ENCODE data around the gene NDFIP1. TPM values are rescaled to one million over a fixed set of nuclear protein-coding genes. Genes with fewer than 3 reads are reported as not detected.
"Not testable (repeated sequence)": the region's sequence is repeated elsewhere in the genome, so short reads cannot be mapped to it uniquely, and the experiment has no call there.

Gene NDFIP1
- polyA plus RNA-seq, 3 donors: 111 to 127 (median 114) TPM

GRCh38 chr5:142181547-142182163, 73.1 kb downstream of the NDFIP1 start:
- DNase-seq: no peak

- DNase-seq: no peak
Measured at GRCh38 chr5:142182840-142183239, 74.3 kb downstream of the NDFIP1 start.

GRCh38 chr5:142183561-142183960, 75.0 kb downstream of the NDFIP1 start:
- no peak for DNase-seq

GRCh38 chr5:142184988-142185387, 76.4 kb downstream of the NDFIP1 start:
- no peak for DNase-seq

- DNase-seq: peak; percentile 39
Measured at GRCh38 chr5:142186514-142186856, 77.9 kb downstream of the NDFIP1 start.

GRCh38 chr5:142186857-142187594, 78.4 kb downstream of the NDFIP1 start:
- no peak for DNase-seq

GRCh38 chr5:142188691-142189090, 80.1 kb downstream of the NDFIP1 start:
- not testable (repeated sequence) for DNase-seq

GRCh38 chr5:142189813-142190212, 81.2 kb downstream of the NDFIP1 start:
- DNase-seq: no peak

- no peak for DNase-seq
Measured at GRCh38 chr5:142191776-142192175, 83.2 kb downstream of the NDFIP1 start.

- no peak for DNase-seq
Measured at GRCh38 chr5:142192286-142193113, 83.9 kb downstream of the NDFIP1 start.

- DNase-seq: no peak
Measured at GRCh38 chr5:142193114-142193428, 84.5 kb downstream of the NDFIP1 start.

GRCh38 chr5:142197098-142197497, 88.5 kb downstream of the NDFIP1 start:
- no peak for DNase-seq

GRCh38 chr5:142197781-142198180, 89.2 kb downstream of the NDFIP1 start:
- DNase-seq: no peak

- no peak for DNase-seq
Measured at GRCh38 chr5:142199388-142199787, 90.8 kb downstream of the NDFIP1 start.

- no peak for DNase-seq
Measured at GRCh38 chr5:142200387-142200786, 91.8 kb downstream of the NDFIP1 start.

- no peak for DNase-seq
Measured at GRCh38 chr5:142201471-142201887, 92.9 kb downstream of the NDFIP1 start.

GRCh38 chr5:142202282-142202681, 93.7 kb downstream of the NDFIP1 start:
- no peak for DNase-seq

Other genes starting within 250 kb of the NDFIP1 start
- gene PCDH1, start 230.4 kb upstream of the NDFIP1 start, polyA plus RNA-seq (ENCODE audit: insufficient read length in 3 of 3): 10 to 100 TPM; 23.9 to 30.4 (median 24.8) TPM
- 100 to 1,000 TPM in 2 of 3 donors, 10 to 100 TPM in 1; 99.9 to 143 (median 142) TPM for gene DELE1, start 184.9 kb upstream of the NDFIP1 start, polyA plus RNA-seq (ENCODE audit: insufficient read length in 3 of 3)
- 10 to 100 TPM; 15.7 to 18.1 (median 17.8) TPM for gene PCDH12, start 150.6 kb upstream of the NDFIP1 start, polyA plus RNA-seq (ENCODE audit: insufficient read length in 3 of 3)
- 10 to 100 TPM; 54.8 to 65.4 (median 55.5) TPM for gene RNF14, start 139.7 kb upstream of the NDFIP1 start, polyA plus RNA-seq (ENCODE audit: insufficient read length in 3 of 3)
- gene GNPDA1, start 95.8 kb upstream of the NDFIP1 start, polyA plus RNA-seq (ENCODE audit: insufficient read length in 3 of 3): 10 to 100 TPM; 64.7 to 70.6 (median 68.5) TPM
- 10 to 100 TPM; 29.4 to 36.0 (median 29.7) TPM for gene SPRY4, start 216.2 kb downstream of the NDFIP1 start, polyA plus RNA-seq (ENCODE audit: insufficient read length in 3 of 3)

Data from renal pelvis (tissue), 4 donors.